ENCODE measurements around the gene NKG7. TPM values are rescaled to one million over a fixed set of nuclear protein-coding genes. Genes with fewer than 3 reads are reported as not detected.

Gene NKG7
- total RNA-seq, 1 donor from 2014 or later = not detected

DNA sequence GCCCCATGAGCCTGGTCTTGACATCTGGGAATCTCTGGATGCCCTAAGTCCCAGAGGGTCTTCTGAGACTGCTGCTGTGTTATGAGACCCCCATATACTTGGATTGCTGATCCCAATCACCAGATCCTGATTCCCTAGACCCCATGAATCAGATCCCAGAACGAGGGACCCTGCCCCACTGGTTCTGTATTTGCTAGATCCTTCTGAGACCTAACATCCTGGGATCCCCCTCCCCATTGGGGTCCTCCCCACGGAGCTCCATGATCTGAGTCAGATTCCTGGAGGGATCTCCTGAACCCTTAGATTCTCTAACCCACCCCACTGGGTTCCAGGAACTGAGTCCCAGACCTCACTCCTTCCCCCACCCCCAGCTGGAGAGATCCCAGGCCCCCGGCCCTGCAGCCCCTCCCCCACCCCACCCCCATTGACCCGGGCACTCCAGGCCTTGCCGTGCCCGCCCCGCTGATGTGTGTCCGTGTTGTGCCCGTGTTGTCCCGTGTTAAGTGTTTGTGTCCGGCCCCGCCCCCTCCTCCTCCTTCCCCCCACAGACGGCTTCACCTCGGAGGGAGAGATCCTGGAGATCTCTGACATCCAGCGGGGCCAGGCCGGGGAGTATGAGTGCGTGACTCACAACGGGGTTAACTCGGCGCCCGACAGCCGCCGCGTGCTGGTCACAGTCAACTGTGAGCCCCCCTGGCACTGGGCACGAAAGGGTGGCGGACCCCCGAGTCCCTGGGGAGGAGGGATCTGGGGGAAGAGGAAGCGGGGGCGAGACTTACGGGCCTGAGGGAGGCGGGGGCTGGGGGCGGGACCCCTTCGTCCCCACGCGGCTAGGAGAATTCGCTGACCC lies 46.0 kb downstream of the NKG7 start:
- Mint-ChIP-seq H3K4me3 (ENCODE audit: unreplicated experiment) (no peak overlapping the region), H3K4me1 (ENCODE audit: low read depth, unreplicated experiment) (peaks cover 2% of the 10 kb centered on the region), H3K36me3 (ENCODE audit: unreplicated experiment) (peaks cover 18% of the 10 kb centered on the region), H3K27me3 (ENCODE audit: unreplicated experiment) (peaks cover 24% of the 10 kb centered on the region), H3K27ac (ENCODE audit: unreplicated experiment) (no peak overlapping the region), H3K9me3 (ENCODE audit: unreplicated experiment) (peaks cover 13% of the 10 kb centered on the region)
- TF ChIP-seq, protein P1, sequence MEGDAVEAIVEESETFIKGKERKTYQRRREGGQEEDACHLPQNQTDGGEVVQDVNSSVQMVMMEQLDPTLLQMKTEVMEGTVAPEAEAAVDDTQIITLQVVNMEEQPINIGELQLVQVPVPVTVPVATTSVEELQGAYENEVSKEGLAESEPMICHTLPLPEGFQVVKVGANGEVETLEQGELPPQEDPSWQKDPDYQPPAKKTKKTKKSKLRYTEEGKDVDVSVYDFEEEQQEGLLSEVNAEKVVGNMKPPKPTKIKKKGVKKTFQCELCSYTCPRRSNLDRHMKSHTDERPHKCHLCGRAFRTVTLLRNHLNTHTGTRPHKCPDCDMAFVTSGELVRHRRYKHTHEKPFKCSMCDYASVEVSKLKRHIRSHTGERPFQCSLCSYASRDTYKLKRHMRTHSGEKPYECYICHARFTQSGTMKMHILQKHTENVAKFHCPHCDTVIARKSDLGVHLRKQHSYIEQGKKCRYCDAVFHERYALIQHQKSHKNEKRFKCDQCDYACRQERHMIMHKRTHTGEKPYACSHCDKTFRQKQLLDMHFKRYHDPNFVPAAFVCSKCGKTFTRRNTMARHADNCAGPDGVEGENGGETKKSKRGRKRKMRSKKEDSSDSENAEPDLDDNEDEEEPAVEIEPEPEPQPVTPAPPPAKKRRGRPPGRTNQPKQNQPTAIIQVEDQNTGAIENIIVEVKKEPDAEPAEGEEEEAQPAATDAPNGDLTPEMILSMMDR (IDR thresholded peaks at IDR 0.05; ENCODE audit: partially characterized antibody, unreplicated experiment) = no peak
- DNase-seq = no peak

DNA sequence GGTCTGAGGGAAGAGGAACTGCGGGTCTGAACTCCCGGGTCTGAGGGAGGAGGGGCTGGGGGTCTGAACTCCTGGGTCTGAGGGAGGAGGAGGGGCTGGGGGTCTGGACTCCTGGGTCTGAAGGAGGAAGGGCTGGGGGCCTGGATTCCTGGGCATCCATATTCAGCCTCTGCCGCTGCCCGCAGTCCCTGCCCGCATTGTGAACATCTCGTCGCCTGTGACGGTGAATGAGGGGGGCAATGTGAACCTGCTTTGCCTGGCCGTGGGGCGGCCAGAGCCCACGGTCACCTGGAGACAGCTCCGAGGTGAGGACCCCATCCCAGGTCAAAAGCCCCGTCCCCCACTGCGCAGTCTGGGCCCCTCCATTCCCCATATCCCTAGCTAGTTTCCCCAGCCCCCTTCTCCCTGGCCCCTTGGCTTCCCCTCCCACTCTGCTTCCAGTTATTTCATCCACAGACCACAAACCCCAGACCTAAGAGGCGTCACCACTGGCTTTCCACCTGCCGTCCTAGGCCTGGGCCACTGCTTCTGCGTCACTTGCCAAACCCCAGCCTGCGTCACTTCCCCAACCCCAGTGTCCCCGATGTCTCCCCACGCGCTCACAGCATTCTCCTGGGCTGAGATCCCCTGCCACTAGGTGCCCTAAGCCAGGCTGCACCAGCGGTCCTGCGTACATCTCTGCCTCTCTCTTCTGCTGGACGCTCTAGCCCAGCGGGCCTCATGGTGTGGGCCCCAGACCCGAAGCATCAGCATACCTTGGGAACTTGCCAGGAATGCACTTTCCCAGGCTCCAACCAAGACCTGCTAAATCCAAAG lies 47.1 kb downstream of the NKG7 start:
- Mint-ChIP-seq H3K4me1 (ENCODE audit: low read depth, unreplicated experiment) (peaks cover 6% of the 10 kb centered on the region), H3K36me3 (ENCODE audit: unreplicated experiment) (peaks cover 10% of the 10 kb centered on the region), H3K27me3 (ENCODE audit: unreplicated experiment) (peaks cover 26% of the 10 kb centered on the region), H3K27ac (ENCODE audit: unreplicated experiment) (peak overlapping the region; percentile 43), H3K9me3 (ENCODE audit: unreplicated experiment) (peaks cover 14% of the 10 kb centered on the region), H3K4me3 (ENCODE audit: unreplicated experiment) (no peak overlapping the region)
- TF ChIP-seq, protein P1 (IDR thresholded peaks at IDR 0.05; ENCODE audit: partially characterized antibody, unreplicated experiment) = no peak
- DNase-seq = no peak

DNA sequence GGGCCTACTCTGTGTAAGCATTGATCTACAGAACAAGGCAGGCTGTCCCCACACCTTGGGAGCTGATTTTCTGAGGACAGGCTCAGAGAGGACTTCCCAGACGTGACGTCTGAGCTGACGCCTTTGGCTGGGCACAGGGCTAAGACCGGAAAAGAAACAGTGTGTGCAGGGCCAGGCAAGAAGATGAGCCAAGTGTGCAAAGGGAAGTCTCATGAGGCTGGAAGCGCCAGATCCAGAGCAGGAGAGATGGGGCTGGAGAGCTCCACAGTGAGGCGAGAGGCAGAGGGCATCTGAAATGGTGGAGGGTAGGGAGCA lies 48.3 kb downstream of the NKG7 start:
- H3K4me1 Mint-ChIP-seq (ENCODE audit: low read depth, unreplicated experiment) = peaks cover 11% of the 10 kb centered on the region
- H3K27ac Mint-ChIP-seq (ENCODE audit: unreplicated experiment) = no peak overlapping the region
- no peak overlapping the region for H3K4me3 Mint-ChIP-seq (ENCODE audit: unreplicated experiment)
- TF ChIP-seq, protein P1 (IDR thresholded peaks at IDR 0.05; ENCODE audit: partially characterized antibody, unreplicated experiment) = no peak
- no peak for DNase-seq
- H3K9me3 Mint-ChIP-seq (ENCODE audit: unreplicated experiment) = peaks cover 12% of the 10 kb centered on the region
- peaks cover 8% of the 10 kb centered on the region for H3K36me3 Mint-ChIP-seq (ENCODE audit: unreplicated experiment)
- peaks cover 24% of the 10 kb centered on the region for H3K27me3 Mint-ChIP-seq (ENCODE audit: unreplicated experiment)

DNA sequence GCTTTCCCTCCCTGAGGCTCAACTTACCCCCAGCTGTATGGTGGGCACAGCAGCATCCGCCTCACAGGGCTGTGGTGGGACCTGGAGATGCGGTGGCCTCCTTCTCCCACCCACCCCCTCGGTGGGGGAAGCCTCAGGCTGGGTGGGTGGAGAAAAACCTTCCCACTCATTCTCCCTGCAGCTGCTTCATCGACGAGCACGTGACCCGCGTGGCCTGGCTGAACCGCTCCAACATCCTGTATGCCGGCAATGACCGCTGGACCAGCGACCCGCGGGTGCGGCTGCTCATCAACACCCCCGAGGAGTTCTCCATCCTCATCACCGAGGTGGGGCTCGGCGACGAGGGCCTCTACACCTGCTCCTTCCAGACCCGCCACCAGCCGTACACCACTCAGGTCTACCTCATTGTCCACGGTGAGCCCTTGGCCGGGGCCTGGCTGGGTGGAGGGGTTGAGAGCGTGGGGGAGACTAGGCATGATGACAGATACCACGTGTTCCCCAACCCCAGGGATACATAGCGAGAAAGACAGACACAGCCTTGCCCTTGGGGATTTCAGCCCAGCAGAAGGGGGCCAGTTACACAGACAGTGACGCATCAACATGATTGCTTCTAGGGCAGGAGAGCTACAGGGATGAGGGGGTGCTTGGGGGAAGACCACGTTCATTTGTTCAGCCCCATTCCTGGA lies 48.8 kb downstream of the NKG7 start:
- TF ChIP-seq, protein P1 (IDR thresholded peaks at IDR 0.05; ENCODE audit: partially characterized antibody, unreplicated experiment) = no peak
- Mint-ChIP-seq H3K36me3 (ENCODE audit: unreplicated experiment) (peaks cover 8% of the 10 kb centered on the region), H3K4me3 (ENCODE audit: unreplicated experiment) (no peak overlapping the region), H3K27me3 (ENCODE audit: unreplicated experiment) (peaks cover 26% of the 10 kb centered on the region), H3K27ac (ENCODE audit: unreplicated experiment) (no peak overlapping the region), H3K9me3 (ENCODE audit: unreplicated experiment) (peaks cover 12% of the 10 kb centered on the region), H3K4me1 (ENCODE audit: low read depth, unreplicated experiment) (peaks cover 12% of the 10 kb centered on the region)
- DNase-seq = no peak
